Hypothalamus (tissue), 51 donors: Measurements from ENCODE around the gene ABO.
"Not testable (repeated sequence)": the region's sequence is repeated elsewhere in the genome, so short reads cannot be mapped to it uniquely, and the experiment has no call there.

Experiments
- DNase-seq, 51 donors: peaks; one replicate each; lab custom pipeline; 2025; lab: John Stamatoyannopoulos, UW

Gene ABO

GRCh38 chr9:133248726-133249295 is 26.2 kb downstream of the ABO start:
- DNase-seq = no peak

DNA sequence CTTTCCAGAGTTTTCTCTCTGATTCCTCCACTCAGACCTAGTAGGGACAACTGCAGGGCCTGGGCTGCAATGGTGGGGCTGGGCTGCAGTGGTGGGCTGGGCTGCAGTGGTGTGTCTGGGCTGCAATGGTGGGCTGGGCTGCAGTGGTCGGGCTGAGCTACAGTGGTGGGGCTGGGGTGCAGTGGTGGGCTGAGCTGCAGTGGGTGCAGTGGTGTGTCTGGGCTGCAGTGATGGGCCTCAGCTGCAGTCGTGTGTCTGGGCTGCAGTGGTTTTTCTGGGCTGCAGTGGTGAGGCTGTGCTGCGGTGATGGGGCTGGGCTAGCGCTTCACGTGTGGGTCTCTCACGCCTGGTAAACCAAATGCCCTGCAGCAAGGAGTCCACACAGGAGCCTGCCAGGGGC is 27.4 kb downstream of the ABO start:
- DNase-seq = no peak

- no peak for DNase-seq
These were observed 28.0 kb downstream of the ABO start for GRCh38 chr9:133246991-133247390.

DNA sequence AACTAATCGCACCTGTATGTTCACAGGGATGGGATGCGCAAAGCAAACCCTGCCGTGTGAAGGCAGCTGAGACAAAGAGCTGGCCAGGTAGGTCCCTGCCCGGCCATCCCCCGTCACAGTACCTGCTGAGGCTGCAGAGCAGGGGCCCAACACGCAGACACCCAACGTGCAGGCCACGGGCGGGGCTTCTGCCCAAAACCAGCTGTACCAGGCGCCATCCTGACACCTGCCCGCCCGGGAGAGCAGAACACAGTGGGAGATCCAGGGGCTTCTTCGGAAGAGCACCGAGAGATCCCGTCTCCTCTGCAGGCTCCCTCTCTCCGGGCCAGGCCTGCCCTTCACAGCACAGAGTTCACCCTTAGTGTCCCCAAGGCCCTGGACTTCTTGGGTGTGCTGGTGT is 28.4 kb downstream of the ABO start:
- DNase-seq = no peak

DNA sequence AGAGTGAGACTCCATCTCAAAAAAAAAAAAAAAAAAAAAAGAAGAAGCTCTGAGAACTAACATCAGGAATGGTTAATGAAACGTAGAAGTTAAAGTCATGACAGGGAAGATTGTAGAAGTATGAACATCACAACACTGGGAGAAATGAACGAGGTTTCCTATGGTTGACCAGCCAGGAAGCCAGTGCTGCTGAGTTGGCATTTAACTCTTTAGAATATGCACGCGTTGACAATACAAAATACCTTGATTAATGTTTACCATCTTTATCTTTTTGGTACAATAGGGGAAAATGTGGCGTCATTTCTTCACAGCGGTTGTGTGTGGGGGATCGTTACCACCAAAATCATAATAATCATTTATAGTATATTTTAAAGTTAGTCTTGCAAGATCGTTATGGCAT is 32.0 kb downstream of the ABO start:
- no peak for DNase-seq

GRCh38 chr9:133242241-133242640 is 32.8 kb downstream of the ABO start:
- DNase-seq = no peak

DNA sequence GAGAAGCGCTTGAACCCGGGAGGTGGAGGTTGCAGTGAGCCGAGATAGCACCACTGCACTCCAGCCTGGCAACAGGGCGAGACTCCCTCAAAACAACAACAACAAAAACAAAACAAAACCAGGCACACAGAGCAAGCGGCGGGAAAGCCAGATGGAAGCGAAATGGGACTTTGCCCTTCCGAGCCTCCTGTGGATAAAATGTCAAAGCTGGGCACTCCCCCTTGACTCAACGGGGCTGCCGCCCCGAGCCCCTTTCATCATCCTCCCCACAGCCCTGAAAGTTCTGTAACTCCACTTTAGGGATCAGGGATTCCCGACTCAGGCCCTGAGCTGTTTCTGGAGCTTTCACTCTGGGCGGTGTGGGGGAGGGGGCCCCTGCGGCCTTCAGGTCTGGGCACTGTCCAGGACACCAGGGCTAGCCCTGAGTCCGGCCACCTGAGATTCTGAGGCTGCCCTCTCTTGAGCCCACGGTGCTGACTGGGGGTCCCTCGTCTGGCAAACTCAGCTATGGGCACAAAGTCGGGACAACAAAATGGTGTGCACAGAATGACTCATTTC is 35.4 kb downstream of the ABO start:
- no peak for DNase-seq

DNA sequence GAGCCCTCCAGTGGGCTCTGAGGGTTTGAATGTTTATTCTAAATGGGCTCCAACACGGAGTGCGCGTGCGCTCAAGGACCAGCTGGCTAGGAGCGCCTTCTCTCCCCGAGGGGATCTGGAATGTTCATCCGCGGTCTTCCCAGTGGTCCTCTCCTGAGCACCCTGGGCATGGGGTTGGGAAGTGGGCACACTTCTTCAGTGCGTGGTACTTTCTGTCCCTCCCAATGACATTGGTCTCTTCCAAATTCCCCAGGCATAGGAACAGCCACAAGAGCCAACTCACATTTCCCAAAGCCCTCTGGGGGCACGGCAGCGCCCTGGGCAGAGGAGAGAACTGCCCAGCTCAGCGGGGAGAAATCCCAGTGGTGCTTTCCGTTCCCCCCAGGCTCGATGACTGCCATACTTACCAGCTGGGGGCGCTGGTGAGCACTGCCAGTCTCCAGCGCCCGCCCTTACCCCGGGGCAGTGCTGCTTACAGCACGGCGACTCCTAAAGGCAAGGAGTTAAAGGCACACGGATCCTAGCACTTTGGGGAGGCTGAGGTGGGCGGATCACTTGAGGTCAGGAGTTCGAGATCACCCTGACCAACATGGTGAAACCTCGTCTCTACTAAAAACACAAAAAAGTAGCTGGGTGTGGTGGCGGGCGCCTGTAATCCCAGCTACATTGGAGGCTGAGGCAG is 36.0 kb downstream of the ABO start:
- DNase-seq = peak in 11 of 51 donors; percentile 3 to 42 (median 21)

DNA sequence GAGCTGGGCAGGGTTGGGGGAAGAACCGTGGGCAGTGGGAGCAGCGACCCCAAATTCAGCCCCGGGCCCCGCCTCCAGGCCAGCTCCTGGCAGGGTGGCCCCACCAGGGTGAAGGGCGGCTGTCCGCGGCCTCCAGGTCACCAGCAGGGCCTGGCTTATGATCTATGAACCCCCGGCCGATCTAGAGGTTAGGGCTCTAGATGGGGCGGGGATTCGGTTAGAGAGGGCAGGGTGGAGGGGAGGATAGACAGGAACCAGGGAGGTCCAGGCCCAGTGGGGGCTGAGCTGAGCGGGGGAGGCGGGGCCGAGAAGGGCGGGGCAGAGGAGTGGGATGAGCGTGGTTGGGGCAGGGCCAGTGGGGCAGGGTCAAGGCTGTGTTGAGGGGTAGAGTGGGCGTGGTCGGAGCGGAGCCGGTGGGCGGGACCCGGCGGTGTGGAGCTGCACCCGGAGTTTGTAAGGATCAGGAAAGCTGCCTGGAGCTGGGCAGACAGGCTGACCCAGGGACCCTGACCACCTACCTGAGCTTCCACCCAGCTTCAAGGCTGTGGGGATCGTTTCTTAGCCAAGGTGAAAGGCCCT is 36.6 kb downstream of the ABO start:
- peak in 18 of 51 donors; percentile 10 to 54 (median 29) for DNase-seq

GRCh38 chr9:133237035-133237731 is 37.8 kb downstream of the ABO start:
- peak in 3 of 51 donors; percentile 12 to 25 (median 21) for DNase-seq

GRCh38 chr9:133236291-133237034 is 38.5 kb downstream of the ABO start:
- DNase-seq = not testable (repeated sequence)

- no peak for DNase-seq
These were observed 39.3 kb downstream of the ABO start for GRCh38 chr9:133235549-133236222.

DNA sequence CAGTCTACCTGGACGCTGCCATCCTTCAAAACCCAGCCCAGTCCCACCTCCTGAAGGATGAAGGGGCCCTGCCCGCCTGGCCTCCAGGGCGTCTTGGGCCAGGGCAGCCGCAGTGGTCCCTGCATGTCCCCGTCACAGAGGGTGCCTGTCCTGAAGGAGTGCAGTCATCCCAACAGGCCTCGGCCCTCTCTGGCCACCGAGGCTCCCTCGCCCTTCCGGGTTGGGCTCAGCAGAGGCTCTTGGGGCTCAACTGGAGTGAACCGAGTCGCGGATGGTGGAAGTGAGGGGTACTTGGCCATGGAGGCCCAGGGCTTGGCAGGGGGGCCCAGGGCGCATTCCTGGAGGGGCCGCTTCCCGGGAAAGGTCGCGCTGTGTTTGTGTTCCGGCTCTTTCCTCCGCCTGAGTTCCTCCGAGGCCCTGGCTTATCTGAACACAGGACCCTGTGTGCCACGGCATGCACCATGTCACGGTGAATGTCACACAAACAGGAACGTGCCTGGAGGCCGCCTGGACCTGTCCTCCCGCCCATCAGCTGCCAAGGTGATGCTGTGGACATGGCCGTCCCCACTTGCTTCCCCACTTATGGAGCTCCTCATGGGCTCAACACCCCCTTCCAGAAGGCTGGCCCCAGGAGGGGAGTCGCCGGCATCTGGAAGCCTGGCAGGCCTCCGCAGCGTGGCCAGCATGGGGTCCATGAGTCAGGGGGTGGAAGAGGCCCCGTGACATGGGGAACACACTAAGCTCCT is 40.3 kb downstream of the ABO start:
- DNase-seq = no peak

DNA sequence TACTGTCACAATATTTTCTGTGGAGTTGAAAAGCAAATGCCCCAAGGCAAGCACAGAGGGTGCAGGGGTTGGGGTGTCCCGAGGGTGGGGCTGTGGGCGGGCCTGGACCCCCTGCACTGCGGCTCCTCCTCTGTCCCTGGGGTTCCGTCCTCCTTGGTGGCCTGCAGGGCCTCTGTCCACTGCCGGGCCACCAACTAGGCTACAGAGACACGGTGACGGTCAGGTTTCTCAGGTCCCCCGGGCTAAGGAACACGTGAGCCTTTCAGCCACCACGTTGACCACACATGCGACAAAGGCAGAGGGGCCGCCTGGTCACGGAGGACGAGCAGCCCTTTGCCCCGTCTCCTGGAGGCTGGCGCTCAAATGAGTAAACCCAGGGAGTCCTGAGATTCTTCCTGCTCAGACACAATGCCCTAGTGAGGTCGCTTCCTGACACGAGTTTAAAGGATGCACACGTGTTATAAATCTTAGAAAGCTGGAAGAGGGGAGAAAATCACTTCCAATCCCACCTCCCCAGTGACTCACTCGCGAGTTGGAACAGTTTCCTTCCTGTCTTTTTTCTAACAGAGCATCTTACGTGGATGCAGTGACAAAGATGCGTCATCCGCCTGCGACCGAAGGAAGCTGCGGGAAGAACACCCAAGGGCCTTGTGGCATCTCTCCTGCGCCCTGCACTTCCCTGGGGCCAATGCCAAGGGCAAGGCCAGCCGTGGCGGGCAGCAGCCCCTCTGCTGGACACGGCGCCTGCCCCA is 41.1 kb downstream of the ABO start:
- DNase-seq = no peak

GRCh38 chr9:133231934-133232568 is 43.0 kb downstream of the ABO start:
- not testable (repeated sequence) for DNase-seq

DNA sequence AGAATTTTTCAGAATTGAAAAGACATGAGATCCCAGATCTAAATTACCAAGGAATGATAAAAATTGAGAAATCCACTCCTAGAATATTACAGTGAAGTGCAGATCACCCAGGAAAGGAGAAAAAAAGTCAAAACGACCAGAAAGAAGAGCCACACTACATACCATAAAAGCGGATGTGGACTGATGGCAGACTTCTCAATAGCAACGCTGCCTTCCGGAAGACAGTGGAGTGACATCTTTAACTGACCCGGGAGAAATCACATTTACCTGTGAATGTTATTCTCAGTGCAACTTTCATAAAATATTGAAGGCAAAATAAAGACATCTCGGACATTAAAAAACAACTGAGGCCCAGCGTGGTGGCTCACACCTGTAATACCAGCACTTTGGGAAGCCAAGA is 44.5 kb downstream of the ABO start:
- not testable (repeated sequence) for DNase-seq

DNA sequence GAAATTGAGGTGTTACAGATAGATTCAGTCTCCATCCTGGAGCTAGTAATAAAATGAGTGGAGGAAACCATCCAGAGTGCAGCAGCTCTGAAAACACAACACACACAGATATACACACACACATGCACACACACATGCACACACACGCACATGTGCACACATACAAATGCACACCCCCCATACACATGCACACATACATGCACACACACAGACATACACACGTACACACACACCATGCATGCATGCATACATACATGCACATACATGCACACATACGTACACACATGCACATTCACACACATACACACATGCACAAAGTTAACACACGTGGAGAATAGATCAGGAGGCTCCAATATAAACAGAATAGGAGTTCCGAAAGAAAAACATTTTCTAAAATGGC is 44.9 kb downstream of the ABO start:
- DNase-seq = no peak
